ENCODE measurements around the gene ARHGAP5. TPM values are rescaled to one million over a fixed set of nuclear protein-coding genes. Genes with fewer than 3 reads are reported as not detected.

Gene ARHGAP5
- total RNA-seq, 1 donor from 2014 or later: 73.8 TPM

DNA sequence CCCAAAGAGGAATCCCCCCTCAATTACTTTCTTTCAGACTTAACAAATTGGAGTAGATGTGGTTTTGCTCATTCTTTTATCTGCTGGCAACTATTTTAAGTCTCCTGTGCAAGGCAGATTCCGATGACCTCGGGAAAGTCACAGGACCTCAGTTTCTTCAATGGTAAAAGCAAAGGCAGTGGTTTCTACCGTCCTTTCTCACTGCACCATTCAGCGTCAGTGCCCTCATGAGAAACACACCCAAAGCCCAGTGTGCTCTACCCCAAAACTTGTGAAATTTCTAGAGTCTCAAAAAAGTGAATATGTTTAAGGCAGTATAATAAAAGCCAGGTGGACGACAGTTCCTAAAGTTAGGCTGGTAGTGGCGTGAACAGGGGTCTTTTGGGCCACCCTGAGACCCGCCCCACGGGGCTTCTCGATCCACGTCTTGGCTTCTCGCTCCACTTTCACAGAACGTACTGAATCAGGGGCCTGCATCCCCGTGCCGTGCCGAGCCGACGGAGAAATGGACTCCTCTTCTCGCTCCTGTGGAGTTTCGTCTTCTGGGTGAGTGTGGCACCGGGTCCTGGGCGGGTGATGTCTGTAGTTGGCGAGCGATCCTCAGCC, 1.3 kb upstream of the ARHGAP5 start:
- Mint-ChIP-seq H3K4me1 (ENCODE audit: low read depth, unreplicated experiment) (peaks cover 9% of the 10 kb centered on the region), H3K27me3 (ENCODE audit: unreplicated experiment) (peaks cover 8% of the 10 kb centered on the region), H3K27ac (ENCODE audit: unreplicated experiment) (peak overlapping the region; percentile 91), H3K36me3 (ENCODE audit: unreplicated experiment) (no peaks in the 10 kb centered on the region), H3K9me3 (ENCODE audit: unreplicated experiment) (peaks cover 9% of the 10 kb centered on the region), H3K4me3 (ENCODE audit: unreplicated experiment) (peak overlapping the region; percentile 96)
- peak; percentile 52 for DNase-seq
- TF ChIP-seq, protein P1, sequence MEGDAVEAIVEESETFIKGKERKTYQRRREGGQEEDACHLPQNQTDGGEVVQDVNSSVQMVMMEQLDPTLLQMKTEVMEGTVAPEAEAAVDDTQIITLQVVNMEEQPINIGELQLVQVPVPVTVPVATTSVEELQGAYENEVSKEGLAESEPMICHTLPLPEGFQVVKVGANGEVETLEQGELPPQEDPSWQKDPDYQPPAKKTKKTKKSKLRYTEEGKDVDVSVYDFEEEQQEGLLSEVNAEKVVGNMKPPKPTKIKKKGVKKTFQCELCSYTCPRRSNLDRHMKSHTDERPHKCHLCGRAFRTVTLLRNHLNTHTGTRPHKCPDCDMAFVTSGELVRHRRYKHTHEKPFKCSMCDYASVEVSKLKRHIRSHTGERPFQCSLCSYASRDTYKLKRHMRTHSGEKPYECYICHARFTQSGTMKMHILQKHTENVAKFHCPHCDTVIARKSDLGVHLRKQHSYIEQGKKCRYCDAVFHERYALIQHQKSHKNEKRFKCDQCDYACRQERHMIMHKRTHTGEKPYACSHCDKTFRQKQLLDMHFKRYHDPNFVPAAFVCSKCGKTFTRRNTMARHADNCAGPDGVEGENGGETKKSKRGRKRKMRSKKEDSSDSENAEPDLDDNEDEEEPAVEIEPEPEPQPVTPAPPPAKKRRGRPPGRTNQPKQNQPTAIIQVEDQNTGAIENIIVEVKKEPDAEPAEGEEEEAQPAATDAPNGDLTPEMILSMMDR (IDR thresholded peaks at IDR 0.05; ENCODE audit: partially characterized antibody, unreplicated experiment): no peak

DNA sequence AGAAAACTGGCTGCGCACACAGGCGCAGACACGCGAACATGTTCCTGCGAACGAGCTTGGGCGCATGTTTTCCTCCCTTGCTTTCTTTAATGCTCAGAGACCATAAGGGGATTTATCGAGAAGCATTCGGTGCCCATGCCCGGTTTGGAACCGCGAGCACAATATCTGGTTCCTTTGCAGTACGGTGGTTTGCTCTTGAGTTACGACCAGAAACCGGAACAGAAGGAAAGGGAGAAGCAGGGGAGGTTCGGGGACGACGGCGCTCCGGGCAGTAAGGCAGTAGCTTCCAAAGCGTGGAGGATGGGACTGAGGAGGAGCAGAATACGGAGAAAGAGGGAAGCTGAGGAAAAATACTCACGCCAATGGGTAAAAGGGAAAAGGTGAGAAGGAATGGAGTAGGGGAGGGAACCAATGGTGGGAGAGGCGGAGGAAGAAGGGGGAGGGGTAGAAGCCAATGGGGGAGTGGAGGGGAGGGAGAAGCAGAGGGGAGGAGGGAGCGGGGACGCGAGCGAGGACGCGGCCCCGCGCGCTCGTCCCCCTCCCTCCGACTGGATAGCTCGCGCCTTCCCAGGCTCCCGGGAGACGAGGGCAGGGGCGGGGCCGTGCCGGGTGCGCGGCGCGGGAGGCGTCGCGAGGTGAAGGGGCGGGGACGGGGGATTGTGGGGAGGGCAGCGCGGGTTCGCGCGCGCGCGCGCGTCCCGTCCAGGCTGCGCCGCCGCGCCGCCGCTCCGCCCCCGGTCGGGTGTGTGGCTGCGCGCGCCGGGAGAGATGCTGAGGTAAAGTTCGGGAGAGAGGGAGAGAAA, 625 bp upstream of the ARHGAP5 start:
- peaks cover 8% of the 10 kb centered on the region for H3K27me3 Mint-ChIP-seq (ENCODE audit: unreplicated experiment)
- H3K4me3 Mint-ChIP-seq (ENCODE audit: unreplicated experiment): peak overlapping the region; percentile 96
- H3K4me1 Mint-ChIP-seq (ENCODE audit: low read depth, unreplicated experiment): peaks cover 9% of the 10 kb centered on the region
- TF ChIP-seq, protein P1 (IDR thresholded peaks at IDR 0.05; ENCODE audit: partially characterized antibody, unreplicated experiment): no peak
- H3K27ac Mint-ChIP-seq (ENCODE audit: unreplicated experiment): peak overlapping the region; percentile 91
- peaks cover 9% of the 10 kb centered on the region for H3K9me3 Mint-ChIP-seq (ENCODE audit: unreplicated experiment)
- peak; percentile 97 for DNase-seq
- no peaks in the 10 kb centered on the region for H3K36me3 Mint-ChIP-seq (ENCODE audit: unreplicated experiment)

DNA sequence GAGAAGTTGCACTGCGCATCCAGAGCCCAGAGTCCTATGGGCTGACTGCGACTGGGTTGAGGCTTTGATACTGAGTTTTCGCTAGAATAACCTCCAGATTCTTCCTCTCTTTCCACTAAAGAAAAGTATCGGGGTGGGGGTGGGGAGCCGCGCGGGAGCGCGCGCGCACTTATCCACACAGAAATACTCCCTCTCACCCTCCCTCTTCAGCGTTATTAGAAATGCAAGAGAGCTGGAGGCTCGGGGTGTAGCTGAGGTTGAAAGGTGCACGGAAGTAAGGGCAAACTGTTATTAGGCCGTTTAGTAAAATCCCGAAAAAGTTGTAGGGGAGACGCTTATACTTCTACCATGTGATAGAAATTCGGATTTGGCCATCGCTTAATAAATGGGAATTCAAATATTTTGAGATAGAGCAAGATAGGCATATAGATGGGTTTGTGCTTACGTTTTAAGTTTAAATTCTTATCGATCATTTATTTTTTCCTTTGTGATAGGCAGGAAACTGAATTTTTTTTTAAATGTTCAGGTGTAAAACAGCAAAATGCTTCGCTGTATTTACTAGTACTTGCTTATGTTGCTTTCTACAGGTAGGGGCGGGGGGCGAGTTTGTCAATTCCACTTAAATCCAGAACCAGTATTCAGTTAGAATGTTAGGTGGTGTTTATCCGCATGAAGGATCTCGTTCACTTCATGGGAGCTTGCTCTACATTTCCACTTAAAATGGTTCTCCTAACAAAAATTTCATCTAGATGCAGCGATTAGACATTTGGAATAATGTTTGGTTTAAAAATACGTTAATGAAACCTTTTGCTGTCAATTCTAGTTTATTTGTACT, 1.1 kb downstream of the ARHGAP5 start:
- TF ChIP-seq, protein P1 (IDR thresholded peaks at IDR 0.05; ENCODE audit: partially characterized antibody, unreplicated experiment): no peak
- no peaks in the 10 kb centered on the region for H3K36me3 Mint-ChIP-seq (ENCODE audit: unreplicated experiment)
- DNase-seq: no peak
- H3K4me3 Mint-ChIP-seq (ENCODE audit: unreplicated experiment): peak overlapping the region; percentile 97
- H3K9me3 Mint-ChIP-seq (ENCODE audit: unreplicated experiment): peaks cover 9% of the 10 kb centered on the region
- peaks cover 16% of the 10 kb centered on the region for H3K4me1 Mint-ChIP-seq (ENCODE audit: low read depth, unreplicated experiment)
- peak overlapping the region; percentile 89 for H3K27ac Mint-ChIP-seq (ENCODE audit: unreplicated experiment)
- H3K27me3 Mint-ChIP-seq (ENCODE audit: unreplicated experiment): peaks cover 8% of the 10 kb centered on the region

DNA sequence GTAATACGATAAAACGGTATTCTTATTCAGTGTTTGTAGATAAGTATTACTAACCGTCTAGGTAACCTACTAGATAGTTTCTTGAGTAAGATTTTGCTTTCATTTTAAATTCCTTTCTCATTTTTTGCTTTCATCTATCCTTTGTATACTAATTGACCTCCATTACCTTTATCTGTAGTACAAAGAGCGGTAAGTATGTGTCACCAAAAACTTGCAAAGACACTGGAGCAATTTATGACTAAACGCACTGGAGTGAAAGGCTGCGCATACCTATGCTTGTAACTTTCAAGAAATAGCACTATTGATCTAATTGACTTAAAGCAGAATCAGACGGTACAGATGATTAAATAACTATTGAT, 1.7 kb downstream of the ARHGAP5 start:
- TF ChIP-seq, protein P1 (IDR thresholded peaks at IDR 0.05; ENCODE audit: partially characterized antibody, unreplicated experiment): no peak
- DNase-seq: no peak
- peaks cover 8% of the 10 kb centered on the region for H3K27me3 Mint-ChIP-seq (ENCODE audit: unreplicated experiment)
- H3K36me3 Mint-ChIP-seq (ENCODE audit: unreplicated experiment): no peaks in the 10 kb centered on the region
- no peak overlapping the region for H3K27ac Mint-ChIP-seq (ENCODE audit: unreplicated experiment)
- H3K4me1 Mint-ChIP-seq (ENCODE audit: low read depth, unreplicated experiment): peaks cover 16% of the 10 kb centered on the region
- peaks cover 9% of the 10 kb centered on the region for H3K9me3 Mint-ChIP-seq (ENCODE audit: unreplicated experiment)
- peak overlapping the region; percentile 97 for H3K4me3 Mint-ChIP-seq (ENCODE audit: unreplicated experiment)

Data from glutamatergic neuron (in vitro differentiated cells).